ENCODE measurements around the gene MAGEB6B.

DNA sequence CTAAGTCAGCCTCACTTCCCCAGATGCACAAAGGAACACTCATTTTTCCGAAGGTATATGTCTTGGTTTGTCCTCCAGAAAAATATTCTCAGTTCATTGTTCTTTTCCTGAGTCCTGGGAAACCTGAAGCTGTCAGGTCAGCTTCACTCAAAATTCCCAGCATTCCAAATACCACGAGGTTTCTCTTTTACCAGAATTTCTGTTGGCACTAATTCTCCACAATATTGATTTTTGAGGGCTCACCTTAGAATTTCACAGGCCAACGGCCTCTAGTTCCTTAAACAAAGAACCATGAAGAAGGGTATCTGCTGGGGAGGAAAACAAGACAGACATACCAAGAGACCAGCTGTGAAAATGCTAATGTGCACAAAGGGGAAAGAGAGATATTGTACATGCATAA is 47.6 kb downstream of the MAGEB6B start:
- TF ChIP-seq, protein P1, sequence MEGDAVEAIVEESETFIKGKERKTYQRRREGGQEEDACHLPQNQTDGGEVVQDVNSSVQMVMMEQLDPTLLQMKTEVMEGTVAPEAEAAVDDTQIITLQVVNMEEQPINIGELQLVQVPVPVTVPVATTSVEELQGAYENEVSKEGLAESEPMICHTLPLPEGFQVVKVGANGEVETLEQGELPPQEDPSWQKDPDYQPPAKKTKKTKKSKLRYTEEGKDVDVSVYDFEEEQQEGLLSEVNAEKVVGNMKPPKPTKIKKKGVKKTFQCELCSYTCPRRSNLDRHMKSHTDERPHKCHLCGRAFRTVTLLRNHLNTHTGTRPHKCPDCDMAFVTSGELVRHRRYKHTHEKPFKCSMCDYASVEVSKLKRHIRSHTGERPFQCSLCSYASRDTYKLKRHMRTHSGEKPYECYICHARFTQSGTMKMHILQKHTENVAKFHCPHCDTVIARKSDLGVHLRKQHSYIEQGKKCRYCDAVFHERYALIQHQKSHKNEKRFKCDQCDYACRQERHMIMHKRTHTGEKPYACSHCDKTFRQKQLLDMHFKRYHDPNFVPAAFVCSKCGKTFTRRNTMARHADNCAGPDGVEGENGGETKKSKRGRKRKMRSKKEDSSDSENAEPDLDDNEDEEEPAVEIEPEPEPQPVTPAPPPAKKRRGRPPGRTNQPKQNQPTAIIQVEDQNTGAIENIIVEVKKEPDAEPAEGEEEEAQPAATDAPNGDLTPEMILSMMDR (IDR thresholded peaks at IDR 0.05): no peak
- no peak for TF ChIP-seq POLR2A (IDR thresholded peaks at IDR 0.05)
- no peak for TF ChIP-seq EP300 (IDR thresholded peaks at IDR 0.05)

Measured in sigmoid colon (tissue), 4 donors.